ENCODE measurements around the gene DGKE.

Gene DGKE

DNA sequence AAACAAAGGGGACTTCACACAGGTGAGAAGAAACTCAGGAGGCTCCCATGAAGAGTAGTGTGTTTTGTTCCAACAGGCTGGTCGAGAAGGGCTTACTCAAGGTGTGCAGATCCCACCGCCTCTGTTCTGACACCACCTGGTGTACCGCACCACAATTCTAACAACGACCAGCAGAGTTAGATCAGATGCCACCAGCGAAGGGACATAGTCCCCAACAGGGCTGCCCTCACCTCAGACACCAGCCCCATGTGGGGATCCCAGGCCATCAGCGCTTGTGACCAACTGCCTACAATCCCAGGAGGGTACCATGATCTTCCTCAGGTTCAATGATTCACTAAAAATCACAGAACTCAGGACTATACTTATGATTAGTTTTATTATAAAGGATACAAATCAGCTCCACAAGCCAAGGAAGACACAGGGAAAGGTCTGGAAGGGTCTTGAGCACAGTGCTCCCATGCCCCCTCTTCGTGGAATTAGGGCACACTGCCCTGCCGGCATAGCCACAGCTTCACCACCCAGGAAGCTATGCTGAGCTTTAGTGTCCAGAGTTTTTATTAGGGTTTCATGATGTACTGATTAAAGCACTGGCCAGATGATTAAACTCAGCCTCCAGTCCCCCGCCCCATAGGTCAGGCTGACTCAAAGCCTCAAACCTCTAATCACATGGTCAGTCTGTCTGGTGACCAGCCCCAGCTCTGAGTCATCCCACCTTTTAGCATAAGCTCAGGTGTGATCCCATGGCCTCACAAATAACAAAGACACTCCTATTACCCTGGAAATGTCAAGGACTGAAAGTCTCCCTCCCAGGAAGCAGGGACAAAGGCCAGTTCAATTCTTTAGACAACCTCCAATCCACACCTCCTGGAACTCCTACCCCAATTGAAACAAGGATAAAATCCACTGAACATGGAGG is 53.9 kb downstream of the DGKE start:
- no peak for DNase-seq (ENCODE audit: low read depth in 2 of 3, low spot score in 2 of 3)

DNA sequence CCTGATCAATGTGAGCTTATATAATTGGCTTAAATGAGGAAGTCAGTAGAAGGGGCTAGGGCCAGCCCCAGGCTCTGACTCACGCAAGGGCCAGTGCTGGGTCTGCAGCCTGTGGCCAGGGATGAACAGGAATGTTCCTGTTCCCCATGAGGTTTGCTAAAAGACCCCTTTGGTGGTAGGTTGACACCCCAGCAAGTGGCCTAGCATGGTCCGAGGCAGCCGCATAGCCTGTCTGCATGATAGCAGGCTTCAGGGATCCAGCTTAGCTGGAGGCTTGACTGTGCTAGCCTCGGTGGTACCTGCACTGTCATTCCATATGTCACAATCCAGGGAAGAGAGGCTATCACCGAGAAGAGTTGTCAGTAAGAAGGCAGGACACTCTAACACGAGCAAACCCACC is 56.4 kb downstream of the DGKE start:
- no peak for DNase-seq (ENCODE audit: low read depth in 2 of 3, low spot score in 2 of 3)

DNA sequence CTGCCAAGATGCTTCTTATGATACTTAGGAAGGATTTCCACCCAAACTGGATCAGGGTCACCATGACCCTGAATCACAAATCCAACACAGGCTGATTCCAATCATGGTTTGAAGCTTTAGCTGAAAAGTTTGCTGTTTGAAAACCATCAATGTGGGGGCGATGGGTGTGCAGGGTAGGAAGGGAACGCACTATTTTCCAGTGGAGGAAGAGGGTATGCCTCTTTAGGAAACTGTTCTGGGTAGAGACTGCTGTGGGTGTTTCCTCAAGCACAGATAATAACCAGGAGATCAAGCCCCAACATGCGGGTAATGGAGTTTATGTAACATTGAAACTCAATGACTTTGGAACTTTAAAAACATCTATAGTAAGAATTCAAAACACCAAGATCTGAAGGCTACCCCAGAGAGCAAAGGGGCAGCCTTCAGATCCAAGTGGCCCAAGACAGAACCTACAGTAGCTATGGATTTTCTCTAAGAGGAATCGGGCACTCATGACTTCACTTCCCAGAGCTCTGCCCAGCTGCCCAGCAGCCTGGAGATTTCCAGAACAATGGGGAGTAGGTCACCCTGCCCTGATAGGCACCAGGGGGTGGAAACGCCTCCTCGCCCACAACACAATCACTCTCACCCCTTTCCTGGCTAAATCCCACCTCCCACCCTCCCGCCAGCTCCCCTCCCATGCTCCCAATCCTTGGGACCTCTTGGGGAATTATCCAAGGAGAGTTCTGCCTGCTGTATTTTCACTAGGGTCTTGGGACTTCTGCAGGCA is 57.1 kb downstream of the DGKE start:
- DNase-seq (ENCODE audit: low read depth in 2 of 3, low spot score in 2 of 3) = no peak

DNA sequence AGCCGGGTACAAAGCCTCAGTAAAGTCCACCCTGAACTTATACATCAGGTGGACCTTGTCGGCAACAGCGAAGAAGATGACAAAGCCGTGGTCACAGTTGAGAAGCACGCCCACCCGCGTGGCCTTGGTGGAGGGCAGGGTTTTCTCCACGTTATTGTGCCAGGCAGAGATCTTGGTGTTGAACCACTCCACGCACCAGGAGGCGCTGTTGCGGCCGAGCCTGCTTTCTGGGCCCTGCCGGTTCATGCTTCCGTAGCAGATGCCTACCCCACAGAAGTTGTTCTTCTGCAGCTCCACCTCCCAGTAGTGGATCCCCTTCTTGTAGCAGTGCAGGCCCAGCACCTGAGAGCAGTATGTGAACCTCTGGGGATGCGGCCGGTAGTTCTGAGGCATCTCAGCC is 57.8 kb downstream of the DGKE start:
- DNase-seq (ENCODE audit: low read depth in 2 of 3, low spot score in 2 of 3) = no peak

DNA sequence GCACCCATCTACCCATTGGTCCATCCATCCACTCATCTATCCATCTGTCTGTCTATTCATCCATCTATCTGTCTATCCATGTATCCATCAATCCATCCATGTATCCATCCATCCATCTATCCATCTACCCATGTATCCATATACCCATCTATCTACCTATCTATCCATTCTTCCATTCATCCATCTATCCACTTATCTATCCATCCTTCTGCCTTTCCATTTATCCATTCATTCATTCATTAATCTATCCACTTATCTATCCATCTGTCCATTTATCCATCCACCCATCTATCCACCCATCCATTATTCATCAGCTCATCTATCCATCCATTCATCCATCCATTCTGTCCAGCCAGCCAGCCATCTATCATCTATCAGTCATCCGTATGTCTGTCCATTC is 58.4 kb downstream of the DGKE start:
- no peak for DNase-seq (ENCODE audit: low read depth in 2 of 3, low spot score in 2 of 3)

DNA sequence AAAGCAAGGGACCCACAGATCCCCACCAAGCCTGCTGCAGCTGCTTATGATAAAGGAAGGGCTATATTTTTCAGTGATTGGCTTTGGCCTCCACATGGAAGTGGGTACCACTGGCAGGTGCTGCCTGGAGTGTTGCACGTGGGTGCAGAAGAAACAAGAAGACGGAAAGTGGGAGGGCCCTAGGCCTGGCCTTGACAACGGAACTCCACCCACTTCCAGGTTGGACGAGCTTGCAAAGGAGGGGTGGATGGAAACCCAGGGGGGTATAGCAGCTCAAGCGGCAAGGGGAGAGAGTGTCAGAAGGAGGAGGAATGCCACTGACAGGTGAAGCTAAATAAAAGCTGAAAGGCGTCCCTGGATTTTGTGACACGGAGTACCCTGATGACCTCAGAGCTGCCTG is 59.6 kb downstream of the DGKE start:
- no peak for DNase-seq (ENCODE audit: low read depth in 2 of 3, low spot score in 2 of 3)

DNA sequence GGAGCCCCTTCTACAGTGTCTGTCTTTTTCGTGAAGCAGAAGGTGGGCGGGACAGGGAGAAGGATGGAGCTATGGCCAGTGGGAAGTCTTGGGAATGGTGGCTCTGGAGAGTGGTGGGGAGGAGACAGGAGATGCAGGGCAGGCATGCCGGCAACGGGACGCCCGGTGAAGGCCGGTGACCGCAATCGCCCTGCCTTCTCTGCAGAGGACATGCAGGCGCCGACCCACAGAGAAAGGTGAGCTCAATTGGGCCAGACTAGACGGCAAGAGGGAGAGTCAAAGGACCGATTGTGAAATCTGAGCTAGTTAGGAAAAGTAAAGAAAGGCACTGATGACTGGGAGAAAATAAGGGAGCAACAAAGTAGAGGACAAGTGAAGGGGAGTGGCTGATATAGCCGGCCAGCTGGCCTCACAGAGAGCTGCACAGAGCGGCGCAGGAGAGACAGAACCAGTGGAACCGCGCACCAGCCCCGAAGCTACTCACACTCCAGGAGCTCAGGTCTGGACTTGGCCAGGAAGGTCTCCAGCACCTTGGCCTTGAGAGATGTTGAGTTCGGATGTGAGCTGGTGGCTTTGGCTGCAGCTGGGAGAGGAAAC is 61.0 kb downstream of the DGKE start:
- DNase-seq (ENCODE audit: low read depth in 2 of 3, low spot score in 2 of 3) = no peak

DNA sequence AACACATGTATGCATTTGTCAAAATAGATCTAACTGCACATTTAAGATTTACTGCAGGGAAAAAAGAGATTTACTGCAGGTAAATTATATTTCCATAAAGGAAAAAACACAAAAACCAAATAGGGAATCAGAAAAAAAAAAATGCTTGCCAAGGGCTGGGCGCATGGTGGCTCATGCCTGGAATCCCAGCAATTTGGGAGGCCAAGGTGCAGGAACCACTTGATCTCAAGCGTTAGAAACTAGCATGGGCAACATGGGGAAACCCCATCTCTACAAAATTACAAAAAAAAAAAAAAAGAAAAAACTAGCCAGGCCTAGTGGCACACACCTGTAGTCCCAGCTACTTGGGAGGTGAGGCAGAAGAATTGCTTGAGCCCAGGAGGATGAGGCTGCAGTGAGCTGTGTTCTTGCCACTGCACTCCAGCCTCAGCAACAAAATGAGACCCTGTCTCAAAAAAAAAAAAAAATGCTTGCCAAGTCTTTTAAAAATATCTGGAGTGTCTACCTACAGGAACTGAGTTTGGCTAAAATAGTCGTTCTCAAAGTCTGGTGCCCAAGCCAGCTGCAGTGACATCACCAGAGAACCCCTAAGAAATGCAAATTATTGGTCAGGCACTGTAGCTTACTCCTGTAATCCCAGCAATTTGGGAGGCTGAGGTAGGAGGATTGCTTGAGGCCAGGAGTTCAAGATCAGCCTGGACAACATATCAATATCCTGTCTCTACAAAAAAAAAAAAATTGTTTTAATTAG is 62.4 kb downstream of the DGKE start:
- DNase-seq (ENCODE audit: low read depth in 2 of 3, low spot score in 2 of 3) = no peak

DNA sequence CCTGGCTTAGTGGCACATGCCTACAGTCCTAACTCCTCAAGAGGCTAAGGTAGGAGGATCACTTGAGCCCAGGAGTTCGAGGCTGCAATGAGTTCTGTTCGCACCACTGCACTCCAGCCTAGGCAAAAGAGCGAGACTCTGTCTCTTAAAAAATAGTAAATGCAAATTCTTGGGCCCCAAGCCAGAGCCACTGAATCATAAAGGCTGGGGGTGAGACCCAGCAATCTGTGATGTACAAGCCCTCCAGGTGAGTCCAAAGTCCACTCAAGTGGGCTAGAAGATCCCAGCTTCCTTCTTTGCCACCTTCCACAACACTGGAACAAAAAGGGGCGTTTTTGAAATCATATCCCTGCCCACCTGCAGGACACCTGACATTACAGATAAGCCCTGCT is 63.0 kb downstream of the DGKE start:
- DNase-seq (ENCODE audit: low read depth in 2 of 3, low spot score in 2 of 3) = no peak

DNA sequence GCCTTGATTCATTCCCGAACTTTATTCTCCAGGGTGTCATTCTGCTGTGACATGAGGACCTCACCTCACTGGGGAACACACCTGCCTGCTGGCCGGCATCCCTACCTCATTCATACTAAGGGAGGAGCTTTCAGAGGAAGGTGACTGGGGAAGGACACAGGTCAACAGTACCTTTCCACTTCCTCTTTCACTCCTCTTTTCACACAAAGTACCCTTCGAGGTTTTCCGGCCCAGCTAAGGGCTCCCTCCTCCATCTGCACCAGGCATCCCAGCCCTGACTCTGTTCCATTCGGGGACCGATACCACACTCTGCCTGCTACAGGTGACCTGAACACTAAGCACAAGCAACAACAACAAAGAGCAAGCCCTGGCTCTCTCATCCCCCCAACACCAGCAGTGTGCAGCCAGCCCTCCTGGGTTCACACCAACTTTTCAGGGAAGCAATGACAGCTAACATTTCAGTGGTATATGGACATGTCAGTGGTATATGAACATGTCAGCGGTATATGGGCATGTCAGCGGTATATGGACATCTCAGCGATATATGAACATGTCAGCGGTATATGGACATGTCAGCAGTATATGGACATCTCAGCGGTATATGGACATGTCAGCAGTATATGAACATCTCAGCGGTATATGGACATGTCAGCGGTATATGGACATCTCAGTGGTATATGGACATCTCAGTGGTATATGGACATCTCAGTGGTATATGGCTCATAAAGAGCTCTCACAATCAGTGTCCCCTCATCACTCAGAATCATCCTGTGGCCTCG is 63.9 kb downstream of the DGKE start:
- no peak for DNase-seq (ENCODE audit: low read depth in 2 of 3, low spot score in 2 of 3)

DNA sequence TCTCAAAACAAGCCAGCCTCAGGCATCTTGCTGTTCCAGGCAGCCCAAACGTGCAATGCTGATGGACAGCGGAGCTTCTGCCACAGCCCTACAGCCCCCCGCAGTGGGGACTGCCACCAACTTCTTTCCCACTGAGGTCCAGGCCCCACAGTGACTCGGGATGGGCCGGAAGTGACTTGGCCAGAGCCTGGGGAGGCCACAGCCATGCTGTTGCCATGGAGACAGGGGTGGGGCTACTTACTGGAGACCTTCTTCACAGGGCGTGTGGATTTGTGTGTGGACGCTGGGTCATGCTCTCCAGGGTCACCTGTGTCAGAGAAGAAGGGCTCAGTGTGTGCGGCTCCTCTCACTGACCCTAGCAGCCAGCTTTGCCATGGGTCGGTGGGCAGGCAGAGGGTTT is 64.9 kb downstream of the DGKE start:
- DNase-seq (ENCODE audit: low read depth in 2 of 3, low spot score in 2 of 3) = no peak

DNA sequence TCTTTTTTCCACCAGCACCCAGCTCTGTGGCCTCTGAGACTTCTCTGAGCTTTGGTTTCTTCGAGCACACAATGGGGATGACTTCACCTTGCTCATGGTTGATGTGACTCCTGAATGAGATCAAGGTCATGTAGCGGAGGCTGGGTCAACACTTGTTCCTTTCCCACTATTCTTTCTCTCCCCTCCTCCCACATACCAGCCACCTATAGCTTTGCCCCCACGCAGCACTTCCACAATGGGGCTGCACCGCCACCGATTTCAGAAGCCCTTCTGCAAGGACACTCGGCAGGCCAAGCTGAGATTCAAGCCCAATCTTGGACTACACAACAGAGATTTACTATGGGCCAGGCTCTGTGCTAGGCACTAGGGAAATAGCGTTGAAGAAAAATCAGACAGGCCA is 65.5 kb downstream of the DGKE start:
- DNase-seq (ENCODE audit: low read depth in 2 of 3, low spot score in 2 of 3) = no peak

DNA sequence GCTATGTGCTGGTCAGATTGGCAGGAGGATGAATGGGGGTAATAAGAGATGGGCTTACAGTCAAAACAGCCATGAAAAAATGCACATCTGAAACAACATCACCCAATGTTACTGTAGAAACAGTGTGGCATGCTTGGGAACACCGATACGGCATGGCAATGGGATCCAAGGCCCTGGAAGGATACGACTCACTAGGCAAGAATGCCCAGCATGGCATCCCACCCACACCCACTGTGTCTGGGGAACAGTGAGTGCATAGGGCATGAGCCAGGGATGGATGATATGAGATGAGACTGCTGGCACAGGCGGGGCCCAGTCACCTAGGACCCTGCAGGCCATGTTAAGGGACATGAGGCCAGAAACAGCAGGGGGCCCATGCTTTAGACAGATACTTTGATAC is 68.4 kb downstream of the DGKE start:
- DNase-seq (ENCODE audit: low read depth in 2 of 3, low spot score in 2 of 3) = no peak

DNA sequence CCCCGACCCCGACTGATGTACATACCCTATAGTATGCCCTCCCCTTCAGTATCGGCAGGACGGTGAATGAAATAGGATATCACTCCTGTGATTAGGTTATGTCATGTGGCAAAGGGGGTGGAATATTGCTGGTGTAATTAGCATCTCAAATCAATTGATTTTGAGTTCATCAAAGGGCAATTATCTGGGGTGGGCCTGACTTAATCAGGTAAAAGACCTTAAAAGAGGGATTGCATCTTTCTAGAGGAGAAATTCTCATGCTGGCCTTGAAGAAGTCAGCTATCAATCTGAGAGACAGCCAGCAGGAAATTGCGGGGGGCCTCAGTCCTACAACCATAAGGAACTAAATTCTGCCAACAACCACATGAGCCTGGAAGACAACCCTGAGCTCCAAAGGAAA is 69.6 kb downstream of the DGKE start:
- DNase-seq (ENCODE audit: low read depth in 2 of 3, low spot score in 2 of 3) = no peak

DNA sequence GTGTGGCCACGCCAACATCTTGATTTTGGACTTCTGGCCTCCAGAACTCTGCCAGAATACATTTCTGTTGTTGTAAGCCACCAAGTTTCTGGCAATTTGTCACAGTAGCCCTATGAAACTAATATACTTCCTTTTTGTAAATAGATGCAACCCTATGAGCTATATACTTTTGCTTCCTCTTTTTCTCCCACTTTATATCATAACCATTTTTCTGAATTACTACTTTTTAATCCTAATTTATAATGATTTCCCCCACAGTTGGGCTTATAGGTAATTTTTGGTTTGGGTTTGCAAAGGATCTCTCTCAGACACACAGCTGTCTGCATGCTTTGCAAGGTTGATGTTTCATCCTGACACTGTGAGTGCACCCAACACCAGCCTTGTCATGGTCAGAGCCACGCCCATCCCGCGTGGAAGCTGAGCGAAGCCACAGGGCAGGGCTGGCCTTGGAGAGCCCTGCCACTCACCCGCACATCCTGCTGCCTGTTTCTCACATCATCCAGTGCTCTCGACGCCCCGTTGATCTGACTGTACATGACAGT is 74.1 kb downstream of the DGKE start:
- DNase-seq (ENCODE audit: low read depth in 2 of 3, low spot score in 2 of 3) = no peak

DNA sequence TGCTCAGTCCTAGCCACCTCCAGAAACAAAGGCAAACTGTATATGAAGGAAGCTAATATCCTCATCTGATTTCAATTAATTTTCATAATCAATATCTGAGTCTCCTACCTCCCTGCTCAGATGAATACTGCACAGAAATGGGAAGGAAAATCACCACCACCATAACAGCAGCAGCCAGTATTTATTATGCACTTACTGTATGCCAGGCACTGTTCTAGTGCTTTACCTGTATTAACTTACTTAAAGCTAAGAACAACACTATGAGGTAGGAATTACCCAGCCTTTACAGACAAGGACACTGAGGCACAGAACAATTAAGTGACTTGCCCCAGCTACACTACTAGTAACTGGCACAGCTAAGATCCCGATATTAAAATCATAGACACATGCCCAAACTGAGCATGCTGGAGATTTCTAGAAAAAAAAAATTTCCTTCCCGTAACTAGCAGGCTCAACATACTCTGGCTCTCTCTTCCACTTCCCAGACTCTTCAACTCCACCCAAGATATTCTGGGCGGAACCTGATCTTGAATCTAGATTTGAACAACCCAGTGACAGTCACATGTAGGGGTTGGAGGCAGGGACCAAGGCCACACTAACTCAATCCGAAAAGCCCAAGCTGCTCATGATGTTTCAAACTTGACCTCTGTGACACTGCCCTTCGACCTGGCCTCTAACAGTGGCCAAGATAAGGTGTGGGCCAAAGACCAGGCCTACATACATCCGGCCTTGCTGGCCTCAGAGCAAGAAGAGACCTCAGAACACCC is 76.0 kb downstream of the DGKE start:
- DNase-seq (ENCODE audit: low read depth in 2 of 3, low spot score in 2 of 3) = no peak

DNA sequence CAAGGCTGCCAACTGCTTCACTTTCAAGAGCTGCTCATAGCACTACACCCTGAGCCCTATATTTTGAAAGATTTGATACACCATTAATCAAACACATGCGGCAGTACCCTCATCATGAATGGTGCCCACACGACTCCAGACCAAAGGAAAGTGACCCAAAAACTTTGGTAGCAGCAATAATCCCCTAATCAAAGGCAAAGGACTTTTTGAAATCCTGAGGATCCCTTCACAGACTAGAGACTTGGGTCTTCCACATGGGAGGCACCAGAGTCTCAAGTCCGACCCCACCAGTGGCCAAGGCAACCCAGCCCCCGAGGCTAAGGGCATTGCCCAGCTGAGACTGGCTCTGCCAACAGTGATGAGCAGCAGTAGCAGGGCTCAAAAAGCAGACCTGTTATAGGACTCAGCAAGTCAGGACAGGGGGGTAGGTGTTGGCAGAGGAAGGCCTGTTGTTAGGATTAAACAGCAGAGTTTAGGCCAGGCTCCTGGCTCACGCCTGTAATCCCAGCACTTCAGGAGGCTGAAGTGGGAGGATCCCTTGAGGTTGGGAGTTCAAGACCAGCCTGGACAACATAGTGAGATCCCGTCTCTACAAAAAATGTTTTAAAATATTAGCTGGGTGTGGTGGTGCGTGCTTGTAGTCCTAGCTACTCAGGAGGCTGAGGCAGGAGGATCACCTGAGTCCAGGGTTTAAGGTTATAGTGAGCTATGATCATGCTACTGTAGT is 76.7 kb downstream of the DGKE start:
- DNase-seq (ENCODE audit: low read depth in 2 of 3, low spot score in 2 of 3) = no peak

DNA sequence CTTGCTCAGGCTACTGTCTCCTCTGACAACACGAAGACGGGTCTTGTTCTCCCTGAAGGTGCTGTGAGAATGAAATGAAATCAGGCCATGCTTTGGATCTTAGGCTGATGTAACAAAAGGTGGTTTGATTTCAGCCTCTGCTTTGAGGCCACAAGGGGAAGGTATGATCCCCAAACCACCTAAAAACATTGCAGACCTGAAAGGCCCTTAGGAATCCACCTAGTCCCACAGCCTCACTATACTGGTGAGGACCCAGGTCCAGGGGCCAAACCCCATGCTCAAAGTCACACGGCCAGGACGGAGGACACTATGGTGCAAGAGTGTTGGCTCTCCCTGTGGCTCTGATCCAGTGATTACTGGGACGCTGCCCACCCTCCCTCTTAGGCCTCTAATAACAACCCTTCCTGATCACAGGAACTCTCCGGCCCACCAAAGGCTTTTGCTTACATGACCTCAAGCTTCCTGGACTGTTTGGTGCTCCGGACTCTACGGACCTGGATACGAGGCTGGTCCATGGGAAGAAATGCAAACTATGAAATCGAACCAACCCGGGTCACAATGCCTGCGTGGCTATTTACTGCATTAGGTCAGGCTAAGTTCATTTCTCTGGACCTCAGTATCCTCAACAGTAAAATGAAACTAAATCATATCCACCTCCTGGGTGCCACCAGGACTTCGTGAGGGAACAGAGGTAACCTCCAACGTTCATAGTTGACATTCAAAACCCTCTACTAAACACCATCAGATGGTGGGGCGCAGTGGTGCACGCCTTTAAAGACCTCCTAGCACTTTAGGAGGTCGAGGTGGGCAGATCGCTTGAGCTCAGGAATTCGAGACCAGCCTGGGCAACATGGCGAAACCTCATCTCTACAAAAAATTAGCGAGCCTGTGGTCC is 78.4 kb downstream of the DGKE start:
- DNase-seq (ENCODE audit: low read depth in 2 of 3, low spot score in 2 of 3) = no peak

Data from activated CD8-positive, alpha-beta memory T cell treated with anti-CD3 and anti-CD28 coated beads for 48 hours (primary cell).